GM12875 (cell line): ENCODE measurements around the gene PIPOX.

Experiments
- H3K4me3 ChIP-seq: one replicate; pipeline ENCODE4 v1.5.1; 2011; ENCODE audit warnings: low read depth, low read length, control low read depth
- TF ChIP-seq, protein P1 (sequence below): IDR thresholded peaks from 2 replicates; pipeline ENCODE4 v1.5.1; 2011; ENCODE audit warnings: low read depth, mild to moderate bottlenecking, control low read depth, inconsistent platforms, low read length, moderate library complexity, borderline replicate concordance; ENCODE audit not compliant: insufficient read depth

PIPOX gene

DNA sequence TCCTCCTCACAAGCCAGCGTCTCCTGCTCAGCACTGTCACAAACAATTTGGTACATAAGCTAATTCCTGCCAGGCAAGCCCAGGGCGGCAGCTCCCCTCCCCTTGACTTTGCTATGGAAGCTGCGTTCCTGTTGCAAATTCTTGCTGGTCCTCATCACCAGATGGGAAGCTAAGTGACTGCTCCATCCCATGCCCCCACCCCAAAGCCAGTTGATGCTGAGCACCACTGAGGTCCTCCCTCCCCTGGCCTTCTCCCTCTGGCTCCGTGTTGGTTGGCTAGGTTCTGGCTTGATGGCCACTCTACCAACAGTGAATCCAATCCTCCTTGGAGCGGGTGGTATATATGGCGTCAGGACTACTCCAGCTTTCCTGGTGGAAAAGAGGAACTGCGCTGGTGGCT, 34.4 kb downstream of the PIPOX start:
- TF ChIP-seq, protein P1, sequence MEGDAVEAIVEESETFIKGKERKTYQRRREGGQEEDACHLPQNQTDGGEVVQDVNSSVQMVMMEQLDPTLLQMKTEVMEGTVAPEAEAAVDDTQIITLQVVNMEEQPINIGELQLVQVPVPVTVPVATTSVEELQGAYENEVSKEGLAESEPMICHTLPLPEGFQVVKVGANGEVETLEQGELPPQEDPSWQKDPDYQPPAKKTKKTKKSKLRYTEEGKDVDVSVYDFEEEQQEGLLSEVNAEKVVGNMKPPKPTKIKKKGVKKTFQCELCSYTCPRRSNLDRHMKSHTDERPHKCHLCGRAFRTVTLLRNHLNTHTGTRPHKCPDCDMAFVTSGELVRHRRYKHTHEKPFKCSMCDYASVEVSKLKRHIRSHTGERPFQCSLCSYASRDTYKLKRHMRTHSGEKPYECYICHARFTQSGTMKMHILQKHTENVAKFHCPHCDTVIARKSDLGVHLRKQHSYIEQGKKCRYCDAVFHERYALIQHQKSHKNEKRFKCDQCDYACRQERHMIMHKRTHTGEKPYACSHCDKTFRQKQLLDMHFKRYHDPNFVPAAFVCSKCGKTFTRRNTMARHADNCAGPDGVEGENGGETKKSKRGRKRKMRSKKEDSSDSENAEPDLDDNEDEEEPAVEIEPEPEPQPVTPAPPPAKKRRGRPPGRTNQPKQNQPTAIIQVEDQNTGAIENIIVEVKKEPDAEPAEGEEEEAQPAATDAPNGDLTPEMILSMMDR = no peak

DNA sequence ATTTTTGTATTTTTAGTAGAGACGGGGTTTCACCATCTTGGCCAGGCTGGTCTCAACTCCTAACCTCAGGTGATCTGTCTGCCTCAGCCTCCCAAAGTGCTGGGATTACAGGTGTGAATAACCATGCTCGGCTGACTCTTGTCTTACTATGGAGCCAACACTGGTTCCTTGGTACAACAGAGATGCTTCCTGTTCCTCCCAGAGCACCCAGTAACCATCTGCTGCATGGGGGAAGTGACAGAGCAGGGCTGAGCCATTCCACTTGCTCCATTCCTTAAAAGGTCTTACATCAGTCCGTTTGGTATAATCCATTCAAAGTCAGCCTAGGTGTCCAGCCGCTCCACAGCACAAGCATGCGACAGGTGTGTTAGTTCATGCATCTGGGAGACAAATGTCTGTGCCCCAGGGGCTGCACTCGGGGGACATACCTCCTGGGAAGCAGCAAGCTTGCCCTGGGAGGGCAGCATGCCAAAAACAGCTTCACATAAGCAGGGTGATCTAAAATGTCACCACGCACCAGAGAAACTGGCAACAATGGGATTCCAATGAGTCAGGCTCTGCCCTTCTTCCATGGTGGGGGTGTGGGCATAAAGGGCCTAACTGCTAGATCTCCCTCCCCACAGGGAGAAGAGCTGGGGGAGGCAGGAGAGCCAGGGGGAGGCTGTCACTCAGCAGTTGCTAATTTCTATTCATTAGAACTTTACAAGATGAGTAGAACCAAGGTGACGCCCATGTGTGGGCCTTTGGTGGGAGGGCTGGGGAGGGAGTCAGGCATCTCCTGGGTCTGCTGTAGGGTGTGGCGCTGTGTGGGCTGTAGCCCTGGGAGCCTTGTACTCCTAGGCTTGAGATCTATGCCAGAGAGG, 35.5 kb downstream of the PIPOX start:
- TF ChIP-seq, protein P1 = no peak
- H3K4me3 ChIP-seq = no peak overlapping the region

More for the DNA sequence above, 34.4 kb downstream of the PIPOX start:
- H3K4me3 ChIP-seq = no peak overlapping the region

DNA sequence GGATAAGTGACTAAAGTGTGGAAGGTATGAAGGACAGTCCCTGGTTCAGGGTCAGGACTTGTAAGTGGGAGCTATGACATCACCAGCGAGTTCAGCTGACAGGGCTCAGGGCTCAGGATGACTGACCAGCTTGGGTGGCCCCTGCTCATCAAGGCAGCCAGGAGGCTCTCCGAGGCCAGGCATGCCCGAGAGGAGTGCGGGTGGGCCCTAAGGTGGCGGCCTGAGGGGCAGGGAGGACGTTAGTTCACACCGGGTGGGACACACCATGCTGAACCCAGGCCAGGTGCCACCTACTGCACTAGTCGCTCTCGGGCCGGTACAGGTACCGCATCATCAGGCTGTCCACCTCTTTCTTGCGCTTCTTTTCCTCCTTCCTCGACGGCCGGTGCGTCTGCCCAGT, 36.5 kb downstream of the PIPOX start:
- no peak overlapping the region for H3K4me3 ChIP-seq
- TF ChIP-seq, protein P1 = no peak

DNA sequence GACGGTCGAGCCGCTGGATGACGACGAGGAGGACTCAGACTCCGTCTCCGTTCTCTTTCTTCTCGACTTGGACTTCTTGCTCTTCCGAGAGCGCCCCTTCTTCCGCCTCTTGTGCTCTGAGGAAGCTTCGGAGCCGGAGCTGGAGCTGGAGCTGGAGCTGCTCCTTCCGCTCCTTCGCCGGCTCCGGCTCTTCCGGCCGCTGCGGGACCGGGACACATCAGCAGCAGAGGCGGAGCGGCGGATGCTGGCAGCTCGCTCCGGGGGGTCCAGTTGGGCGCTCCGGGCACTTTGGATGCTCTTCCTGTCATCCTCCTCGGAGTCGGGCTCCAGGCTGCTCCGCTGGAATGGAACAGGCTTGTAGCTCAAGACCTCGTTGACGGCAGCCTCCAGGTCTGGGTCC, 36.9 kb downstream of the PIPOX start:
- H3K4me3 ChIP-seq = no peak overlapping the region
- TF ChIP-seq, protein P1 = no peak

DNA sequence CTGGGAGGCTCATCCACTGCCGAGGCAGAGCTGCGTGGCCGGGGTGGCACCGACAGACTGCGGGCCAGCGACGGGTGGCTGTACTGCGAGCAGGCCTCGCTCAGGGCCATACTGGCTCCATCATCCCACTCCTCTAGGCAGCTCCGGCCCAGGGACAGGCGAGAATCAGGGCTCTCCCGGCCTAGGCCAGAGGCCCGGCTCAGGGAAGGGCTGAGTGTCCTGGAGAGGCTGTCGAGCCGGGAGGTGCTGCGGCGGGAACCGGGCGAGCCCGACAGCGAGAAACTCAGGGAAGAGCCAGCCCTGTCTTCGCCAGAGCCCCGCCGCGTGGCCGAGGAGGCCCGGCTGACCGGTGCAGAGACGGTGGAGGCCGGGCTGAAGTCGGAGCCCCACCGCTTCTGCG, 37.4 kb downstream of the PIPOX start:
- TF ChIP-seq, protein P1 = no peak
- no peak overlapping the region for H3K4me3 ChIP-seq

DNA sequence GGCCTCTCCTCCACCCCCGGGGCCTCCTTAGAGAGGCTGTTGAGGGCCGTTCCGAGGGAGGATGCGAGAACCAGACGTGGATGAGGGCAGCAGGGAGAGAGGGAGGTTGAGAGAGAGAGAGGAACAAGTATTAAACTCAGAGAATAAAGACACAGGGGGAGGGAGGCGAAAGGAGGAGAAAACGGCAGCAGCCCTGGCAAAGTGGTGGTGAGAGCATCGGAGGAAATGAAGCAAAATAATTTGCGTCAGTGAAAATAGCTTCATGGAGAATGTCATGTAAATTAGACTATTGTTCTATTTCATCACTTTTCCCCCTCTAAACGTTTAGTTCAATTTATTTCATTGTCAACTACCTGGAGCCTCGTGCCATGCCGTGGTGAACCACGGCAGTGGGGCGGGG, 38.0 kb downstream of the PIPOX start:
- H3K4me3 ChIP-seq = no peak overlapping the region
- TF ChIP-seq, protein P1 = no peak

DNA sequence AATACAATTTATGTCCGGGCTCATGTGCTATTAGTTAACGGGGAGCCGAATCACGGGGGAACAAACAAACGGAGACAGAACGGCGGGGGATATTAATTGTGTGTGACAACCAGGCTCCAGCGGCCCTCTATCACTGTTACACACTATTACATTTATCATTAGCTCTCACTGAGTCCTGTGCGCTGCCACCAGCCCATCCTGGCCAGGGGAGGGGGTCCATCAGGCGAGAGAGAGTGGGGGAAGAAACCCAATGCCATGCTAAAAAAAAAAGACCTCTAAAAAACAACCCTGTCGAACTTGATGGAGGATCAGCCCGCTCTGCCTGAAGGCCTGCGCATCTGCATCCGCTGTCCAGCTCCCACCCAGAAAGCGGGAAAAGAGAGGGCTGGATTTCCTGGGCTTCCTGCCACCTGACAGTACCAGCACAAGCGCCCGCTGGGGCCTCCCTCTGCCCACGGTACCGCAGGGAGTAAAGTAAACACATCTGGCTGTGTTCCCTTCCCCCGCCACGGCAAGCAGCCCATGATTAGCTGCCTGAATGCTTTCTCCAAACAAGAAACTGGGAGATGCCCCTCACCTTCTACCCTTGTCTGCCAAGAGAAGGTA, 41.7 kb downstream of the PIPOX start:
- no peak overlapping the region for H3K4me3 ChIP-seq
- TF ChIP-seq, protein P1 = no peak
